ENCODE results near the gene TFF3.
"Not testable (repeated sequence)": the region's sequence is repeated elsewhere in the genome, so short reads cannot be mapped to it uniquely, and the experiment has no call there.

TFF3 gene

GRCh38 chr21:42304556-42305454, 10.4 kb downstream of the TFF3 start:
- DNase-seq (ENCODE audit: low spot score) = no peak

- no peak for DNase-seq (ENCODE audit: low spot score)
Measured at GRCh38 chr21:42303443-42303842, 11.8 kb downstream of the TFF3 start.

DNA sequence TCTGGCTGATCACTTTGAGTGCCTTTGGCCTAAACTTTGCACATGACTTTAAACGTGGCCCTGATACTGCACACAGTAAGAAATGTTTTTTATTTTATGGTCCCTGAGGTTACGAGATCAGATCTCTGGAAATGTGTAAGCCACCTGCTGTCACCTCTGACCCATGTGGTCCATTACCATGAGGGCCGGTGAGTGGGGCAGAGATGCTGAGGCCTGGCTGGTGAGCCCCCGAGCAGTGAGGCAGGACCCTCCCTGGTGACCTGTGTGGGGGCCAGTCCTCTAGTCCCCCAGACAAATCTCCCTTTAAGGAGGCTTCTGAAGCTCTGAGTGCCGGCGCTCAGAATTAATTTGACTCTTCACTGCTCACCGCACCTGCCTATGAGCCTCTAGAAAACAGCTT, 12.4 kb downstream of the TFF3 start:
- DNase-seq (ENCODE audit: low spot score) = no peak

DNA sequence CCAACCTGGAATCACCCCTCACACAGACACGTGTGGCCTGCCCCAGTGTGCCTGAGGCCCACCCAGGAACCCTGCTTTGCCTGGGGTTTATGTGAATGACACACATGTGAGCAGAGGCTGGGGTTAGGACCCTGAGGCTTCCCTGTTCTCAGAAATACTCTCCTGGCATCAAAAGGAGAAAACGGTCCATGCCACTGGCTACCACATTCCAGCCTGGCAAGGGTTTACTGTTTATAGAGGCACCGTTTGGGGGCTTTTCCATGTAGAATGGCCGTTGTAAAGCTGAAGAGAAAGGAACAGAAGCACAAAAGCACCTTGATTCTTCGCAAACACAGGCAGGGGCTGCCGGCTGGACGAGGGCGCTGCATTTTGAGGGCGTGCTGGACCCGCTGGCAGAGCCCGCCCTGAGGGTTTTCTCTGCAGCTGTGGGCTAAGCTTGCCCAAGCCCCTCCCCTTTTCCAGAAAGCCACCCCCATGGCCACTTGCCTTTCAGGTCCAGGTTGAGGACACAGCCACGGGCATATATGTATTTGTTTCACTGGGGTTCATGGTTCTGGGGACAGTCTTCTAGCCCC, 13.0 kb downstream of the TFF3 start:
- no peak for DNase-seq (ENCODE audit: low spot score)

- no peak for DNase-seq (ENCODE audit: low spot score)
Measured at GRCh38 chr21:42301371-42302075, 13.7 kb downstream of the TFF3 start.

- no peak for DNase-seq (ENCODE audit: low spot score)
Measured at GRCh38 chr21:42300956-42301355, 14.3 kb downstream of the TFF3 start.

- no peak for DNase-seq (ENCODE audit: low spot score)
Measured at GRCh38 chr21:42300045-42300583, 15.1 kb downstream of the TFF3 start.

DNA sequence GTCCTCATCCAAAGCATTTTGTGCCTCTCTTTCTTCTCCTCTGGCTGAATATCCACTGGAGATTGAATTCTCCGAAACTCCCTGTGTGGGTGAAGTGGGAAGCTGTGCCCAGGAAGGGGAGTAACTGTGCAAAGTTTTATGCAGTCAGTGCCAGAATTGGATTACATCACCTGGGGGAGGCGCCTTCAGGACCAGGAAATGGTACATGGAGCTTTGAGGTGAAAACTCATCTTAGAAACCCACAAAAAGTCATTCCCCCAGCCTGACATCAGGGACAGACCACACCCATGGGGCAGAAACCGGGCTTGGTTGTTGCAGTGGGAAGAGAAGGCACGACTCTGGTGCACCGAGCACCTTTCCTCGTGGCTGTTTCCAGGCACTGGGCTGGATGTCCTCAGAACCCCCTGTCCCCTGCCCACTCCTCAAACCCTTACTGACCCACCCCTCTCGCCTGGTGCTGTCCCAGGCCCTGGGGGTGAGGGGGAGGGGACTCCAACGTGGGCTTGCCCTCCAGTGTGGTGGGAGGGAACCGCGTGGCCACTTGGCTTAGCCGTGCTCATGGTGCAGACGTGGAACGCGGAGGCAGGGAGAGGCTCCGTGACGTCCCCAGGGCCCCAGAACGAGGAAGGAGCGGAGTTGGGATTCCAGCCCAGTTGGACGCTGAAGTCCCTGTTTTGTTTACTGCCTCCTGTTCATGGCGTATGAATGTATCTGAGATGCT, 15.7 kb downstream of the TFF3 start:
- no peak for DNase-seq (ENCODE audit: low spot score)

DNA sequence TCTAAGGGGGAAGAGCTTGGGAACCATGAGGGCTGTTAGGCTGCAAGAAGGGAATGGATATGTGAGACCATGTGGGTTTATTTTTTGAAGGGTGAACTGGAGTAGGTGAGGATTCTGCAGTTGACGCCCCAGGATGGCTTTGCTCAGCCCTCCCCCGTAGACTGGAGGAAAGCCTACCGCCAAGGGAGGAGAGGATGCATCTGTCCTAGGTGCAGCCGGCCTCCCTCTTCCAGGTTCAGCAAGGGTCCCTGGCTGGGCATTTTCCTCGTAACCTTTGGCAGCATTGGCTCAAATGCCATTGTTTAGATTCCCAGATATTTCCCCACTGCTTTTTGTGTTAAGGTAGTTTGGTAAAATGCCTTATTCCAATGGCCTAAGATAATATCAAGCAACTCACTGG, 16.6 kb downstream of the TFF3 start:
- no peak for DNase-seq (ENCODE audit: low spot score)

- DNase-seq (ENCODE audit: low spot score) = no peak
Measured at GRCh38 chr21:42298237-42298636, 17.0 kb downstream of the TFF3 start.

- no peak for DNase-seq (ENCODE audit: low spot score)
Measured at GRCh38 chr21:42297377-42297776, 17.8 kb downstream of the TFF3 start.

DNA sequence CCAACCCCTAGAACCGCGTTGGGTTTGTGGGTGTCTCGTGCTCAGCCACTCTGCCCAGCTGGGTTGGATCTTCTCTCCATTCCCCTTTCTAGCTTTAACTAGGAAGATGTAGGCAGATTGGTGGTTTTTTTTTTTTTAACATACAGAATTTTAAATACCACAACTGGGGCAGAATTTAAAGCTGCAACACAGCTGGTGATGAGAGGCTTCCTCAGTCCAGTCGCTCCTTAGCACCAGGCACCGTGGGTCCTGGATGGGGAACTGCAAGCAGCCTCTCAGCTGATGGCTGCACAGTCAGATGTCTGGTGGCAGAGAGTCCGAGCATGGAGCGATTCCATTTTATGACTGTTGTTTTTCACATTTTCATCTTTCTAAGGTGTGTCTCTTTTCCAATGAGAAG, 18.7 kb downstream of the TFF3 start:
- DNase-seq (ENCODE audit: low spot score) = no peak

- DNase-seq (ENCODE audit: low spot score) = no peak
Measured at GRCh38 chr21:42295845-42296244, 19.4 kb downstream of the TFF3 start.

DNA sequence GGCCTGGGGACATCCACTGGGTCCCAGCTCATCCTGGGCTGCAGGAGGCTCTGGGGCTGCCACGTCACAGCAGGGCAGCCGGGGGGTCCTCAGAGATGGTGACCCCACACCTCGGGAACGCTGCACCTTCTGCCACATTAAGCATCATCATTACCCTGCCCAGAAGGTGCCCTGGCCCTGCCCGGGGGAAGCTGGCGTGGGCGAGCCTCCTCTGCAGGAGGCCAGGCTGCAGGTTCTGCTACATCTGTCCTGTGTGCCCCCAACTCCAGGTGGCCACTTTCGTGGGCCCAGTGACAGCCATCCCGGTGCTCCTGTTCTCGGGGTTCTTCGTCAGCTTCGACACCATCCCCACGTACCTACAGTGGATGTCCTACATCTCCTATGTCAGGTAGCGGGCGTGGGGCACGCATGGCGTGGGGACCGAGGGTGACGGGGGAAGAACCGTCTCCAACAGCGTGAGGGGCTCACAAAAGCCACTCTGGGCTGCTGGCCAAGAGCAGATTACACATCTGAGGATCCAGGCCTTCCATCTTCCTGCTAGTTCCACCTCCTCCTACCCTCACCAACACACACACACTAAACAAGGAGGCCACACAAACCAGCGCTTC, 20.8 kb downstream of the TFF3 start:
- DNase-seq (ENCODE audit: low spot score) = no peak

- no peak for DNase-seq (ENCODE audit: low spot score)
Measured at GRCh38 chr21:42293649-42294272, 21.4 kb downstream of the TFF3 start.

DNA sequence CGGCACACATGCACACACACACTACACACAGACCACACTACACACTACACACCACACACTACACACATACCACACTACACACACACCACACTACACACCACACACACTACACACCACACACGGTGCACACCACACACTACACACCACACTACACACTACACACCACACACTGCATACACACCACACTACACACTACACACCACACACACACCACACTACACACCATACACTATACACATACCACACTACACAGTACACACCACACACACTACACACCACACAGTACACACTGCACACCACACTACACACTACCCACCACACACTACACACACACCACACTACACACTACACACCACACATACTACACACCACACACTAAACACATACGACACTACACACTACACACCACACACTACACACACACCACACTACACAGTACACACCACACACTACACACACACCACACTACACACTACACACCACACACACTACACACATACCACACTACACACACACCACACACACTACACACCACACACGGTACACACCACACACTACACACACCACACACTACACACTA, 22.6 kb downstream of the TFF3 start:
- not testable (repeated sequence) for DNase-seq (ENCODE audit: low spot score)

- DNase-seq (ENCODE audit: low spot score) = no peak
Measured at GRCh38 chr21:42291751-42292562, 23.3 kb downstream of the TFF3 start.

DNA sequence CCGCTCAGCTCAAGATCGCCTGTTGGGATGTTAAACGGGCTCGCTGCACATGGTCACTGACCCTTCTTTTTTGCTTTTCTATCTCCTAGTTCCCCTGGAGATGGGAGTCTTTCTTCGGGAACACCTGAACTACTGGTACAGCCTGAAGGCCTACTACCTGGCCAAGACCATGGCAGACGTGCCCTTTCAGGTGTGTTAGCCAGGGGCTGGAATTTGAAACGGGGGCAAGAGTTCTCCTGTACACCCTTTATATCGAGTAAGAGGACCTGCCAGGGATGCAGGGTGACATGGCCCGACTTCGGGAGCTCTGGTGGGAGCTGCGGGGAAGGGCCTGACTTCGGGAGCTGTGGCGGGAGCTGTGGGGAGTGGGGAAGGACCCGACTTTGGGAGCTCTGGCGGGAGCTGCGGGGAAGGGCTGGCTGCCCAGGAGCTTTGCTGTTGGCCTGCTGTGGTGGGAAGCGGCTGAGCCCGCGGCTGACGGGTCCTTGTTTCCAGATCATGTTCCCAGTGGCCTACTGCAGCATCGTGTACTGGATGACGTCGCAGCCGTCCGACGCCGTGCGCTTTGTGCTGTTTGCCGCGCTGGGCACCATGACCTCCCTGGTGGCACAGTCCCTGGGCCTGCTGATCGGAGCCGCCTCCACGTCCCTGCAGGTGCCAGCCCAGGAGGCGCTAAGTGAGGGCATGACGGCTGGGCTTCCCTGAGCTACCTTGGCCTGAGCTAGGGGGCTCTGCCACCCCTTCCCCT, 24.0 kb downstream of the TFF3 start:
- no peak for DNase-seq (ENCODE audit: low spot score)

DNA sequence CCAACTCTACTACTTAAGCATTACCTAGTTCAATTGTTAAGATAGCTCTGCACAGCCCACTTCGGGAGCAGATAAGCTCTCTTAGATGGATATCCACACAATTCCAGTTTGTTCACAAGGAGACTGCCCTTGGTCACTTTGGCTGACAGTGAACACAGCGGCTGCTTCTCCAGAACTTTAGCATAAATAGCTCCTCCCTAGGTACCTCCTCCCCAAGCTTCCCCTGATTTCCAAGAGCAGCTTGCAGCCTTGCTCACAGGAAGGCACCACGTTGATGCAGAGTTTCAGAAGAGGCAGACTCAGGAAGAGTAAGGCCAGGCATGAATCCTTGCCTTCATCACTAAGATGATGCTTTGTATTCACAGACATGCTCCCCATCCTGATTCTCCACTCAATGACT, 24.7 kb downstream of the TFF3 start:
- DNase-seq (ENCODE audit: low spot score) = no peak

Data from left forelimb (tissue), 1 donor.